ENCODE results near the gene SND1. TPM values are rescaled to one million over a fixed set of nuclear protein-coding genes. Genes with fewer than 3 reads are reported as not detected.
A peak's percentile ranks its signal among the peaks of the same experiment; 100 is the strongest.

Gene SND1
- total RNA-seq, 4 donors from 2014 or later, result 84.2 to 98.8 (median 93.4) TPM

DNA sequence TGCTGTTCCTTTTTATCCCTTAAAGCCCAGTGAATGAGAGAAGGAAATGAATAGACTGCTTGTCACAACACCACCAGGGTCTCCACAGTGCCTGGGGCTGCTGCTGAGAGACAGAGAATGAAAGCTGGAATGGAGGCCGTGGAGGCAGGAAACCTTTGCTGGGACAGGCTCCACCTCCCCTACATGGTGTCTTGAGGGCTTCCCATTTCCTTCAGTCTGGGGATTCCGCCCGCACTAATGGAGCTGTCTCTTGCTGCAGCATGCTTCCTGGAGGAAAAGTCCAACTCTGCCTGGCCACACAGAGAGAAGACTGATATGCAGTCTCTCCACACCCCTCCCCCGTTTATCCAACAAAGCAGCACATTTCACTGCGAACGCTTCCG is 324.7 kb downstream of the SND1 start:
- Histone ChIP-seq H3K4me1 (peaks cover 0 to 15% (median 4%) of the 10 kb centered on the region in 3 donors), H3K27me3 (no peaks in the 10 kb centered on the region), H3K4me3 (no peak overlapping the region), H3K27ac (peak overlapping the region in 1 of 4 donors; percentile 1), H3K9me3 (peaks cover 0 to 16% (median 4%) of the 10 kb centered on the region in 3 donors), H3K36me3 (peaks cover 0 to 12% (median 5%) of the 10 kb centered on the region in 3 donors)
- intact Hi-C loops (cut with DNase I), result no loop called here
- 96 to 97% methylated on average over 7 of the region's 7 CpGs for WGBS, 2 donors
- DNase-seq, result no peak
- TF ChIP-seq POLR2A (IDR thresholded peaks at IDR 0.05) (no peak), CTCF (IDR thresholded peaks at IDR 0.05) (no peak)

- TF ChIP-seq CTCF (IDR thresholded peaks at IDR 0.05), result no peak
- no peak for TF ChIP-seq POLR2A (IDR thresholded peaks at IDR 0.05)
- H3K4me1 ChIP-seq, result peaks cover 0 to 16% (median 4%) of the 10 kb centered on the region in 3 donors
- no peak overlapping the region for H3K27ac ChIP-seq
- no peak for DNase-seq
- H3K9me3 ChIP-seq, result peaks cover 0 to 16% (median 4%) of the 10 kb centered on the region in 3 donors
- intact Hi-C loops (cut with DNase I), result no loop called here
- H3K27me3 ChIP-seq, result no peaks in the 10 kb centered on the region
- H3K4me3 ChIP-seq, result no peak overlapping the region
- WGBS, 2 donors, result 93 to 95% methylated on average over 4 of the region's 4 CpGs
- peaks cover 0 to 12% (median 5%) of the 10 kb centered on the region in 3 donors for H3K36me3 ChIP-seq
These were observed 326.4 kb downstream of the SND1 start for GRCh38 chr7:127978421-127978820.

DNA sequence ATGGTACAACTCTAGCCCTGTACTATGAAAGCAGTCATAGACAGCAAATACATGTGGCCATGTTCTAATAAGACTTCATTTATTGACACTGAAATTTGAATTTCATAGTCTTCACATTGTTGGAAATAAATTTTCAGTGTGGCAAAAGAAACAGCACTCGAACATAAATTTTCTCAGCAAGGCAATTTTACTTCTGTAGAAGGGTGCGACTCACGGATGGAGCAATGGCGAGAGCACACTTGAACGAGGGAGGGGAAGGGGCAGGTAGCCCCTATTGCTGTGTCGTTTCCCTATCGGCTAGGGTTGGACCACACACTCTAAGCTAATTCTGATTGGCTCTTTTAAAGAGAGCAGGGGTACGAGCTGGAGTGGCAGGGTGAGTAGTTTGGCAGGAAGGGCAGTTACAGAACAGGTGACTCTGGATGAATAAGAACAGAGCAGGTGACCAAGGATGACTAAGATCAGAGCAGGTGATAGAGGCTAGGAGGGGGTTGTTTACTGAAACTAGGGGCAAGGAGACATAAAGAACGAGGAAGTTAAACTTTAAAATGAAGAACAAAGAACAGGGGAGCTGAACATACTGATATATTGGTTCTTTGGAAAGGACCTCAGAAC is 327.2 kb downstream of the SND1 start:
- no peak for TF ChIP-seq POLR2A (IDR thresholded peaks at IDR 0.05)
- TF ChIP-seq CTCF (IDR thresholded peaks at IDR 0.05), result no peak
- Histone ChIP-seq H3K27ac (no peak overlapping the region), H3K4me3 (no peak overlapping the region), H3K4me1 (peaks cover 0 to 24% (median 4%) of the 10 kb centered on the region in 3 donors), H3K36me3 (peaks cover 0 to 12% (median 5%) of the 10 kb centered on the region in 3 donors), H3K27me3 (no peaks in the 10 kb centered on the region), H3K9me3 (peaks cover 0 to 16% (median 4%) of the 10 kb centered on the region in 3 donors)
- intact Hi-C loops (cut with DNase I), result no loop called here
- 90 to 94% methylated on average over 9 of the region's 9 CpGs for WGBS, 2 donors
- DNase-seq, result no peak

DNA sequence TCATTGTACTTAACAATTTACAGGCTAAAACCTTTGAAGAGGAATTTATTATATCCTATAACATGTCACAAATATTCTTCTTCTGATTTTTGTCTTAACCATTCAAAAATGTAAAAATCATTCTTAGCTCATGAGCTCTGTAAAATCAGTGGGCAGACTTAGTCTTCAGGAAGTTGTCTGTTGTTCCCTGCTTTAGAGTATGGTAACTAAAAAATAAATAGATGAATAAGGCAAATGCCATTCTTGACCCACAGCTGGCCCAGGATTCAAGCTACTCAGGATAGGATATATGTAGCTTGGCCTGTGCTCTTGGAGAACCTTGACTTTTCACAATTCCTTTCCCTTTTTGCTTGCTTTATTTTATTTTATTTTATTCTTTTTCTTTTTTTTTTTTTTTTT is 327.7 kb downstream of the SND1 start:
- Histone ChIP-seq H3K27ac (no peak overlapping the region), H3K9me3 (peaks cover 0 to 16% (median 4%) of the 10 kb centered on the region in 3 donors), H3K4me3 (no peak overlapping the region), H3K27me3 (no peaks in the 10 kb centered on the region), H3K4me1 (peaks cover 0 to 25% (median 4%) of the 10 kb centered on the region in 3 donors), H3K36me3 (peaks cover 0 to 12% (median 5%) of the 10 kb centered on the region in 3 donors)
- TF ChIP-seq POLR2A (IDR thresholded peaks at IDR 0.05), result no peak
- TF ChIP-seq CTCF (IDR thresholded peaks at IDR 0.05), result no peak
- no peak for DNase-seq
- intact Hi-C loops (cut with DNase I), result no loop called here

DNA sequence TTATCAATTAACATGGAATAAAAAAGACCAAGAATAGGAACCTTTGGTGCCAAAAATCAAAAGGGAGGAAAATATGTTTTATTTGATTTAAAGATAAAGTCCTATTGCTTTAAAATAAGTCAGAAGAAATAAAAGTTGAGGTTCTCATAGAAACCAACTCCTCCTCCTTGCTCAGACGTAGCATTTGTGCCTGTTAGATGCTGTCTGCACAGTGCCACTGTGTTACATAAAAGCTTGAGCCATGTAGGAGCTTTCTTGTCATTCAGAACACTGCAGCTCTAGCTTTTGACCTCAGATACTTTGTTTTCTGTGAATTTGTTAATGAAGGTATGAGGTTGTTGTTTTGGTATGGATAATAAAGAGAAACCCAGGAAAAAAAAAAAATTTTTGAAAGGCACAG is 328.9 kb downstream of the SND1 start:
- Histone ChIP-seq H3K9me3 (peaks cover 0 to 16% (median 4%) of the 10 kb centered on the region in 3 donors), H3K27me3 (no peaks in the 10 kb centered on the region), H3K36me3 (peaks cover 0 to 12% (median 5%) of the 10 kb centered on the region in 3 donors), H3K27ac (no peak overlapping the region), H3K4me3 (no peak overlapping the region), H3K4me1 (peaks cover 0 to 17% (median 0%) of the 10 kb centered on the region in 3 donors)
- DNase-seq, result no peak
- WGBS, 2 donors, result 82 to 86% methylated on average over 1 of the region's 1 CpG
- TF ChIP-seq POLR2A (IDR thresholded peaks at IDR 0.05) (no peak), CTCF (IDR thresholded peaks at IDR 0.05) (no peak)
- intact Hi-C loops (cut with DNase I), result no loop called here

Measured in esophagus squamous epithelium (tissue), 5 donors.